ENCODE data around the gene LRMDA.

DNA sequence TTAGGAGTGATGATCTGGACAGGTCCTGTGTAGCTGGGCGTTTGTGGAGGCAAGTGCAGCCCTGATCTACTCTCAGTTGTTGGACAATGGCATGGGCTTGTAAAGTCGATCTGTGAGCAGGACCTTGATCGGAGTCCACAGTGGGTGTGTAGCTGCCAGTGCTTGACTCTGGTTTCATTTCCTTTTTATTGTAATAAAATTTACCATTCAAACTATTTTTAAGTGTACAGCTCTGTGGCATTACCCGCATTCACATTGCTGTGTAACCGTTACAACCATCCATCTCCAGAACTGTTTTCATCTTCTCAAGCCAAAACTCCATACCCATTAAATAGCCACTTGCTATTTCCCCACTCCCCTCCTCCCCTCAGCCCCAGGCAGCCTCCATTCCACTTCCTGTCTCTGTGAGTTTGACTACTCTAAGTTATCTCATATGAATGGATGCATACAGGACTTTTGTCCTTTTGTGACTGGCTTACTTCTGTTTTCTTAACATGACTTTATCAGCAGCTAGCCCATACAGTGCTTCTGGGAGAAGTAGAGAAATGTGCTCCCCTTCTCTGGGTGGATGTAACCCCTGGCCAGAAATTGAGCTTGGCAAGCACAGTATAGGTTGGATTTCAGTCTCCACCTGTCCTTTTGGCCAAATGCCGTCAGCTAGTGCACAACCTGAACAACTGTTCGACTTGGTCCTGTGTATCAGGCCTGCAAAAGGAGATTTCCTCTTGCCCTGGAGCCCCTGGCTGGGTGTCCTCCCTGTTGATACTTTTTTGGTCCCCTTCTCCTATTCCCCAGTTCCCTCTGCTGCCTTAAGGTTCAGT is 180.0 kb downstream of the LRMDA start:
- TF ChIP-seq CTCF (IDR thresholded peaks at IDR 0.05) (no peak), POLR2A (IDR thresholded peaks at IDR 0.05) (no peak)
